ENCODE data around the gene KXD1.
"Not testable (repeated sequence)": the region's sequence is repeated elsewhere in the genome, so short reads cannot be mapped to it uniquely, and the experiment has no call there.

Gene KXD1

GRCh38 chr19:18557411-18558201 is at the start of gene KXD1:
Gene KXD1 (plus strand): TSS chr19:18557870. CDS start chr19:18562057, 4,187 bp downstream.
- DNase-seq (ENCODE audit: low read depth in 1 of 2, low spot score in 1 of 2) = peak; percentile 90 to 94

- no peak for DNase-seq (ENCODE audit: low read depth in 1 of 2, low spot score in 1 of 2)
Measured at GRCh38 chr19:18508585-18508984, 49.1 kb upstream of the KXD1 start.

GRCh38 chr19:18510216-18510615 is 47.5 kb upstream of the KXD1 start:
- DNase-seq (ENCODE audit: low read depth in 1 of 2, low spot score in 1 of 2) = no peak

- no peak for DNase-seq (ENCODE audit: low read depth in 1 of 2, low spot score in 1 of 2)
Measured at GRCh38 chr19:18513868-18514267, 43.8 kb upstream of the KXD1 start.

- DNase-seq (ENCODE audit: low read depth in 1 of 2, low spot score in 1 of 2) = no peak
Measured at GRCh38 chr19:18514800-18515682, 42.6 kb upstream of the KXD1 start.

- DNase-seq (ENCODE audit: low read depth in 1 of 2, low spot score in 1 of 2) = no peak
Measured at GRCh38 chr19:18515959-18516358, 41.7 kb upstream of the KXD1 start.

- DNase-seq (ENCODE audit: low read depth in 1 of 2, low spot score in 1 of 2) = no peak
Measured at GRCh38 chr19:18517606-18518005, 40.1 kb upstream of the KXD1 start.

GRCh38 chr19:18518639-18519038 is 39.0 kb upstream of the KXD1 start:
- no peak for DNase-seq (ENCODE audit: low read depth in 1 of 2, low spot score in 1 of 2)

GRCh38 chr19:18519962-18520847 is 37.5 kb upstream of the KXD1 start:
- DNase-seq (ENCODE audit: low read depth in 1 of 2, low spot score in 1 of 2) = peak; percentile 23 to 39

- DNase-seq (ENCODE audit: low read depth in 1 of 2, low spot score in 1 of 2) = no peak
Measured at GRCh38 chr19:18520848-18521691, 36.6 kb upstream of the KXD1 start.

GRCh38 chr19:18521692-18522123 is 36.0 kb upstream of the KXD1 start, which contains the start of gene ELL:
Gene ELL (minus strand): TSS chr19:18522070. CDS start chr19:18522055, 15 bp downstream.
- peak in 1 of 2 donors; percentile 6 for DNase-seq (ENCODE audit: low read depth in 1 of 2, low spot score in 1 of 2)

- peak; percentile 100 for DNase-seq (ENCODE audit: low read depth in 1 of 2, low spot score in 1 of 2)
Measured at GRCh38 chr19:18522124-18522861, 35.4 kb upstream of the KXD1 start.

GRCh38 chr19:18522862-18523440 is 34.7 kb upstream of the KXD1 start:
- DNase-seq (ENCODE audit: low read depth in 1 of 2, low spot score in 1 of 2) = not testable (repeated sequence)

- DNase-seq (ENCODE audit: low read depth in 1 of 2, low spot score in 1 of 2) = no peak
Measured at GRCh38 chr19:18523841-18524240, 33.8 kb upstream of the KXD1 start.

GRCh38 chr19:18526316-18526715 is 31.4 kb upstream of the KXD1 start:
- no peak for DNase-seq (ENCODE audit: low read depth in 1 of 2, low spot score in 1 of 2)

- DNase-seq (ENCODE audit: low read depth in 1 of 2, low spot score in 1 of 2) = no peak
Measured at GRCh38 chr19:18529782-18530181, 27.9 kb upstream of the KXD1 start.

GRCh38 chr19:18531485-18531884 is 26.2 kb upstream of the KXD1 start:
- DNase-seq (ENCODE audit: low read depth in 1 of 2, low spot score in 1 of 2) = no peak

- no peak for DNase-seq (ENCODE audit: low read depth in 1 of 2, low spot score in 1 of 2)
Measured at GRCh38 chr19:18532168-18532890, 25.3 kb upstream of the KXD1 start.

Measured in stimulated activated CD4-positive, alpha-beta T cell treated with anti-CD3 and anti-CD28 coated beads, Interleukin-15, amount 100 ng/mL, for 1 hour (primary cell).